Neural progenitor cell (in vitro differentiated cells): ENCODE data around the gene STAG1.

ENCODE experiments used
- EZH2 ChIP-seq: fragments of 200-600 bp; sonication (generic); IDR thresholded peaks from 2 replicates; pipeline ENCODE4 v1.6.1; 2017; ENCODE audit warnings: antibody characterized with exemption, mild to moderate bottlenecking, moderate library complexity
- TF ChIP-seq, protein P1 (sequence below): fragments of 200-600 bp; sonication (generic); IDR thresholded peaks from 2 replicates; pipeline ENCODE4 v1.5.1; 2017; ENCODE audit warnings: antibody characterized with exemption, mild to moderate bottlenecking

DNA sequence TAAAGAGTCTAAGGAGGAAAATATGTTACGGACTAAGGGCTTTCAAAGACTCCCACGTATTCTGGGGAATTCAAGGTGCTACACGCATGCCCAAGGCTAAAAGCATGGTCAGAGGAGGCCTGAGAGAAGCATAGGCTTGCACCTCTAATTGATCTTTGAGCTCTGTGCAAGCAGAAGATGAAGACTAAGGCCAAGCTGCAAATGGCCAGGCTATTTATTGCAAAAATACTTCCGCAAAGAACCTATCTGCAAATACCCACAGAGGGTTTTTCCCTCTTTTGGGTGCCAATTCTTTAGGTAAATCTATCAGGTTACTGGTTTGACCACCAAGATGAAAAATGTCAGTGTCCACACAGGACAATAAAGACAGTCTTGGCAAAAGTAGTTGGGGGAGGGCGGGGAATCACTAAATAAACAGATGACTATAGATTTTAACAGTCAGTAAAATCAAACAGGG, 119.5 kb downstream of the STAG1 start:
- TF ChIP-seq, protein P1, sequence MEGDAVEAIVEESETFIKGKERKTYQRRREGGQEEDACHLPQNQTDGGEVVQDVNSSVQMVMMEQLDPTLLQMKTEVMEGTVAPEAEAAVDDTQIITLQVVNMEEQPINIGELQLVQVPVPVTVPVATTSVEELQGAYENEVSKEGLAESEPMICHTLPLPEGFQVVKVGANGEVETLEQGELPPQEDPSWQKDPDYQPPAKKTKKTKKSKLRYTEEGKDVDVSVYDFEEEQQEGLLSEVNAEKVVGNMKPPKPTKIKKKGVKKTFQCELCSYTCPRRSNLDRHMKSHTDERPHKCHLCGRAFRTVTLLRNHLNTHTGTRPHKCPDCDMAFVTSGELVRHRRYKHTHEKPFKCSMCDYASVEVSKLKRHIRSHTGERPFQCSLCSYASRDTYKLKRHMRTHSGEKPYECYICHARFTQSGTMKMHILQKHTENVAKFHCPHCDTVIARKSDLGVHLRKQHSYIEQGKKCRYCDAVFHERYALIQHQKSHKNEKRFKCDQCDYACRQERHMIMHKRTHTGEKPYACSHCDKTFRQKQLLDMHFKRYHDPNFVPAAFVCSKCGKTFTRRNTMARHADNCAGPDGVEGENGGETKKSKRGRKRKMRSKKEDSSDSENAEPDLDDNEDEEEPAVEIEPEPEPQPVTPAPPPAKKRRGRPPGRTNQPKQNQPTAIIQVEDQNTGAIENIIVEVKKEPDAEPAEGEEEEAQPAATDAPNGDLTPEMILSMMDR = no peak
- TF ChIP-seq EZH2 = no peak
